SK-N-SH (cell line): ENCODE data around the gene NECTIN1. TPM values are rescaled to one million over a fixed set of nuclear protein-coding genes. Genes with fewer than 3 reads are reported as not detected.

Experiments used
- CTCF ChIA-PET: fragments of 300-600, 350-600 bp; formaldehyde crosslinking; extraction: SDS; loops from one replicate; lab custom pipeline; 2021; lab: Yijun Ruan, JAX
- POLR2A ChIA-PET: fragments of 350-600 bp; sonication (Branson Sonifier 250); formaldehyde crosslinking; extraction: SDS; loops from one replicate; lab custom pipeline; 2020; ENCODE audit warnings: antibody characterized with exemption, inconsistent platforms; lab: Yijun Ruan, JAX
- DNase-seq: peaks from one replicate; pipeline ENCODE4 v3.0.0; 2012
- H2AFZ ChIP-seq: fragments of 200-600 bp; sonication (generic); 2 replicates; pipeline ENCODE4 v1.8.1; 2016; ENCODE audit warnings: antibody characterized with exemption, mild to moderate bottlenecking, low read depth
- H3F3A ChIP-seq: fragments of 200-600 bp; sonication (generic); replicated peaks from 2 replicates; pipeline ENCODE3; 2016; ENCODE audit warnings: antibody characterized with exemption, mild to moderate bottlenecking; ENCODE audit not compliant: insufficient read depth
- H3K27ac ChIP-seq, 2 experiments: fragments of 200-500 bp in 1 of 2; fragments of 200-600 bp in 1 of 2; sonication (Bioruptor generic) in 1 of 2; sonication (generic), shearing (Covaris generic) in 1 of 2; 2 replicates each; pipeline versions ENCODE4 v1.5.1 to v1.6.1; 2014 to 2016; ENCODE audit warnings: low read depth in 2 of 2, inconsistent platforms in 1 of 2, low read length in 1 of 2, mild to moderate bottlenecking in 1 of 2, mixed read lengths in 1 of 2
- H3K27me3 ChIP-seq: fragments of 200-600 bp; sonication (generic), shearing (Covaris generic); 2 replicates; pipeline ENCODE4 v1.6.1; 2016; ENCODE audit warnings: mixed run types; ENCODE audit not compliant: insufficient read depth
- H3K36me3 ChIP-seq, 2 experiments: fragments of 200-500 bp in 1 of 2; fragments of 200-600 bp in 1 of 2; sonication (Bioruptor generic) in 1 of 2; sonication (generic) in 1 of 2; replicated peaks in 1 of 2; 2 replicates each; pipeline versions ENCODE3 to v1.5.1; 2014 to 2016; ENCODE audit warnings: low read length in 1 of 2, mild to moderate bottlenecking in 1 of 2; ENCODE audit not compliant: insufficient read depth in 2 of 2, control insufficient read depth in 1 of 2
- H3K4me1 ChIP-seq, 2 experiments: fragments of 200-500 bp in 1 of 2; fragments of 200-600 bp in 1 of 2; sonication (Bioruptor generic) in 1 of 2; sonication (generic), shearing (Covaris generic) in 1 of 2; 2 replicates each; pipeline versions ENCODE4 v1.5.1 to v1.6.1; 2014 to 2016; ENCODE audit warnings: low read depth in 1 of 2, low read length in 1 of 2, mixed run types in 1 of 2; ENCODE audit not compliant: insufficient read depth in 2 of 2, control insufficient read depth in 1 of 2
- H3K4me2 ChIP-seq: fragments of 200-600 bp; sonication (generic), shearing (Covaris generic); 2 replicates; pipeline ENCODE4 v1.6.1; 2017; ENCODE audit warnings: mixed run types
- H3K4me3 ChIP-seq, 2 experiments: fragments of 200-500 bp in 1 of 2; fragments of 200-600 bp in 1 of 2; sonication (Bioruptor generic) in 1 of 2; sonication (generic), shearing (Covaris generic) in 1 of 2; 2 replicates each; pipeline versions ENCODE4 v1.5.1 to v1.8.1; 2014 to 2016; ENCODE audit warnings: low read depth in 2 of 2, inconsistent platforms in 1 of 2, low read length in 1 of 2, mild to moderate bottlenecking in 1 of 2, mixed read lengths in 1 of 2, moderate library complexity in 1 of 2
- H3K79me2 ChIP-seq: fragments of 200-600 bp; sonication (generic); 2 replicates; pipeline ENCODE4 v1.8.1; 2017; ENCODE audit warnings: mild to moderate bottlenecking; ENCODE audit not compliant: insufficient read depth
- H3K9ac ChIP-seq: fragments of 200-600 bp; sonication (generic); 2 replicates; pipeline ENCODE4 v1.6.1; 2017; ENCODE audit warnings: mixed run types
- H3K9me2 ChIP-seq: fragments of 200-600 bp; sonication (generic); 2 replicates; pipeline ENCODE4 v1.6.1; 2017; ENCODE audit warnings: mixed run types
- H3K9me3 ChIP-seq: fragments of 200-600 bp; sonication (generic); 2 replicates; pipeline ENCODE4 v1.6.1; 2017; ENCODE audit warnings: mixed run types, mild to moderate bottlenecking, moderate library complexity
- H4K20me1 ChIP-seq: fragments of 200-600 bp; sonication (generic); 2 replicates; pipeline ENCODE4 v1.6.1; 2017; ENCODE audit warnings: mild to moderate bottlenecking, mixed run types; ENCODE audit not compliant: insufficient read depth
- FOSL2 ChIP-seq: IDR thresholded peaks from 2 replicates; pipeline ENCODE4 v1.4.0; 2012; ENCODE audit warnings: low read depth, mild to moderate bottlenecking, moderate library complexity, borderline replicate concordance
- FOXM1 ChIP-seq: IDR thresholded peaks from 2 replicates; pipeline ENCODE4 v1.4.0; 2012; ENCODE audit warnings: low read depth, mild to moderate bottlenecking
- JUND ChIP-seq: IDR thresholded peaks from 2 replicates; pipeline ENCODE4 v1.4.0; 2012
- NRF1 ChIP-seq: IDR thresholded peaks from 2 replicates; pipeline ENCODE4 v1.6.1; 2012; ENCODE audit warnings: low read depth, mild to moderate bottlenecking, low read length
- RAD21 ChIP-seq: IDR thresholded peaks from 2 replicates; pipeline ENCODE4 v1.6.1; 2012; ENCODE audit warnings: mild to moderate bottlenecking, low read length
- RCOR1 ChIP-seq: fragments of 150-350 bp; IDR thresholded peaks from 2 replicates; pipeline ENCODE4 v1.6.1; 2017; ENCODE audit warnings: antibody characterized with exemption, low read length
- SIN3A ChIP-seq: IDR thresholded peaks from 2 replicates; pipeline ENCODE4 v1.6.1; 2012; ENCODE audit warnings: low read depth, mild to moderate bottlenecking, low read length, moderate library complexity, borderline replicate concordance
- SMC3 ChIP-seq: IDR thresholded peaks from 2 replicates; pipeline ENCODE4 v1.6.1; 2012; ENCODE audit warnings: low read depth, low read length, improper control_type of control experiment
- TCF12 ChIP-seq: IDR thresholded peaks from 2 replicates; pipeline ENCODE4 v1.4.0; 2012
- TEAD4 ChIP-seq: IDR thresholded peaks from 2 replicates; pipeline ENCODE4 v1.4.0; 2012; ENCODE audit warnings: mild to moderate bottlenecking, borderline replicate concordance; ENCODE audit not compliant: insufficient read depth
- WGBS: methylation state at CpG from one replicate; pipeline ENCODE4 v1.1.6; 2017; ENCODE audit warnings: low lambda C conversion rate; 5-methylcytosine and 5-hydroxymethylcytosine counted together
- polyA plus RNA-seq, 3 experiments: library from polyadenylated mRNA; depleted of rRNA; stranded (reverse); fragments of >200 nt; gene quantifications; 2 replicates each; pipeline ENCODE4 v1.2.3, GENCODE V29; 2012
- TF ChIP-seq, protein P1 (sequence below): fragments of 200-600 bp; sonication (generic); IDR thresholded peaks from 2 replicates; pipeline ENCODE4 v1.6.1; 2017; ENCODE audit warnings: antibody characterized with exemption, mild to moderate bottlenecking, moderate library complexity
- TF ChIP-seq, protein P2 (sequence below): IDR thresholded peaks from 2 replicates; pipeline ENCODE4 v1.6.1; 2012; ENCODE audit warnings: mild to moderate bottlenecking, low read depth, low read length, moderate library complexity
- TF ChIP-seq, protein P3 (sequence below): fragments of 150-350 bp; IDR thresholded peaks from 2 replicates; pipeline ENCODE4 v1.6.1; 2017; ENCODE audit warnings: antibody characterized with exemption, low read length, low read depth, borderline replicate concordance
- TF ChIP-seq, protein P4 (sequence below): IDR thresholded peaks from 2 replicates; pipeline ENCODE4 v1.4.0; 2012; ENCODE audit warnings: low read depth, borderline replicate concordance
- TF ChIP-seq, protein P5 (sequence below): IDR thresholded peaks from 2 replicates; pipeline ENCODE4; 2012

NECTIN1 gene
- polyA plus RNA-seq, 1 of the 3 experiments (the other 2 are of a cell fraction), result 9.1 TPM

DNA sequence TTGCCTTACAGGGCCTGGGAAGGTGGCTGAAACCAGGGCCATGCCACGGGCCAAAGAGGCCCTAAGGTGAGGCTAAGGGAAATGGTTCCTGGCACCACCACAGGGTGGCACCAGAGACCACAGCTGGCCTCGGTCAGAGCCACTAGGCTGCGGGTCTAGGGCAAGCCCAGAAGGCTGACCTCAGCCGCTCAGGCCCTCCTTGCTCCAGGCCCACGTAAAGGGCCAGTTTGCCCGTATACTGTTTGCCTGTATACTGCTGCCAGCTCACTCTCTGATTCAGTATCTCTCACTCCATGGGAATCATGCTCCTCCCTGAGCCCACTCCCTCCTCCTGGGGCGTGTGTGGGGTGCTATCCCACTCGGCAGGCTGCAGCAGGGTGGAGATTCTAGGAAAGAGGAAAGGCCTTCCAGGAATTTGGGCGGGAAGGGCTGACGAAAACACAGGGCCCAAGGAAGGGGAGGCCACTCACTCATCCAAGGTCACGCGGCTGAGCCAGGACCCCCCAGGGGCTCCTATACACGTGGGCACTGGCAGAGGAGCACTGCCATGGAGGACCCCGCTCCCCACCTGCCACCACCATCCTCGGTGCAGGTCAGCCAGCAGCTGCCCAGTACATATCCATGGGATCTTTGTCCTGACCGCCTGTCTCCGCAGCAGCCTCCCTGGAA is 62.4 kb downstream of the NECTIN1 start:
- H3K4me2 ChIP-seq, result no peak overlapping the region
- H3F3A ChIP-seq, result no peaks in the 10 kb centered on the region
- TF ChIP-seq SMC3 (peak; percentile 99), NRF1 (0 out of 2 replicates have a peak, but pooled peaks have one; percentile 16), RAD21 (peak; percentile 98), FOXM1 (no peak)
- TF ChIP-seq, protein P1, sequence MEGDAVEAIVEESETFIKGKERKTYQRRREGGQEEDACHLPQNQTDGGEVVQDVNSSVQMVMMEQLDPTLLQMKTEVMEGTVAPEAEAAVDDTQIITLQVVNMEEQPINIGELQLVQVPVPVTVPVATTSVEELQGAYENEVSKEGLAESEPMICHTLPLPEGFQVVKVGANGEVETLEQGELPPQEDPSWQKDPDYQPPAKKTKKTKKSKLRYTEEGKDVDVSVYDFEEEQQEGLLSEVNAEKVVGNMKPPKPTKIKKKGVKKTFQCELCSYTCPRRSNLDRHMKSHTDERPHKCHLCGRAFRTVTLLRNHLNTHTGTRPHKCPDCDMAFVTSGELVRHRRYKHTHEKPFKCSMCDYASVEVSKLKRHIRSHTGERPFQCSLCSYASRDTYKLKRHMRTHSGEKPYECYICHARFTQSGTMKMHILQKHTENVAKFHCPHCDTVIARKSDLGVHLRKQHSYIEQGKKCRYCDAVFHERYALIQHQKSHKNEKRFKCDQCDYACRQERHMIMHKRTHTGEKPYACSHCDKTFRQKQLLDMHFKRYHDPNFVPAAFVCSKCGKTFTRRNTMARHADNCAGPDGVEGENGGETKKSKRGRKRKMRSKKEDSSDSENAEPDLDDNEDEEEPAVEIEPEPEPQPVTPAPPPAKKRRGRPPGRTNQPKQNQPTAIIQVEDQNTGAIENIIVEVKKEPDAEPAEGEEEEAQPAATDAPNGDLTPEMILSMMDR, result peak; percentile 88
- H3K27me3 ChIP-seq, result no peaks in the 10 kb centered on the region
- H3K9me3 ChIP-seq, result no peaks in the 10 kb centered on the region
- H3K36me3 ChIP-seq, result no peaks in the 10 kb centered on the region
- H3K4me1 ChIP-seq, result peaks cover 0 to 15% of the 10 kb centered on the region in 2 experiments; a peak in 1 of 4 replicates
- H2AFZ ChIP-seq, result no peak overlapping the region
- H3K79me2 ChIP-seq, result no peaks in the 10 kb centered on the region
- H3K27ac ChIP-seq, result peak overlapping the region in 1 of 2 experiments; percentile 25; a peak in 1 of 4 replicates
- WGBS, result 100% methylated on average over 2 of the region's 17 CpGs
- DNase-seq, result peak; percentile 92
- H4K20me1 ChIP-seq, result no peaks in the 10 kb centered on the region
- H3K4me3 ChIP-seq, result no peak overlapping the region; a peak in 1 of 4 replicates
- ChIA-PET POLR2A (no interaction called here), CTCF (interaction anchor here (0.5 to 7.9 kb wide), 19 partner anchors 8 to 634 kb away, joined by 3 to 76 read pairs (median 4); partner anchors contain the start of gene NECTIN1)
- no peaks in the 10 kb centered on the region for H3K9me2 ChIP-seq
- H3K9ac ChIP-seq, result no peak overlapping the region

DNA sequence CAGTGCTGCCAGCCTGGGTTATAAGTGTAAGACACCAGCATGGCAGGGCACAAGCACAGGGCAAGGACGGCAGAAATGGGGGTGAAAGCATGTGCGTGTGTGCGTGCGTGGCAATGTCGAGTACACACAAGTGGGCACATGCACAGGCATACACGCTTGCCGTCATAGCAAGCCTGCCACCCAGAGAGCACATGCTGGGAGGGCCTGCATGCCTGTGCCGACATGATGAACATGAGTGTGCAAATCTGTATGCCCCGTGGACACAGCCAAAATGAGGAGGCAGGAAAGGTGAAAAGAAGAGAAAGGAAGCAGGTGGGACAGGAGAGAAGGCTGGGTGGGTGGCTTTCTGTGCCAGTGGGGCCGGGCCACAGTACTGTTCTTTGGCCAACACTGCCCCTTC is 62.9 kb downstream of the NECTIN1 start:
- DNase-seq, result no peak
- 85% methylated on average over 9 of the region's 10 CpGs for WGBS
- Histone ChIP-seq H3K4me2 (no peak overlapping the region), H3K36me3 (no peaks in the 10 kb centered on the region), H3K4me3 (no peak overlapping the region; a peak in 1 of 4 replicates), H3K9me2 (no peaks in the 10 kb centered on the region), H3K9ac (no peak overlapping the region), H3K9me3 (no peaks in the 10 kb centered on the region), H3F3A (no peaks in the 10 kb centered on the region), H4K20me1 (no peaks in the 10 kb centered on the region), H3K79me2 (no peaks in the 10 kb centered on the region), H3K27ac (no peak overlapping the region; a peak in 1 of 4 replicates), H3K27me3 (no peaks in the 10 kb centered on the region), H2AFZ (no peak overlapping the region), H3K4me1 (peaks cover 0 to 10% of the 10 kb centered on the region in 2 experiments; a peak in 1 of 4 replicates)
- ChIA-PET POLR2A (no interaction called here), CTCF (interaction anchor here (1.0 to 7.9 kb wide), 12 partner anchors 9 to 445 kb away, joined by 3 to 76 read pairs (median 5); partner anchors contain the start of gene NECTIN1)
- no peak for TF ChIP-seq SIN3A
- TF ChIP-seq, protein P2, sequence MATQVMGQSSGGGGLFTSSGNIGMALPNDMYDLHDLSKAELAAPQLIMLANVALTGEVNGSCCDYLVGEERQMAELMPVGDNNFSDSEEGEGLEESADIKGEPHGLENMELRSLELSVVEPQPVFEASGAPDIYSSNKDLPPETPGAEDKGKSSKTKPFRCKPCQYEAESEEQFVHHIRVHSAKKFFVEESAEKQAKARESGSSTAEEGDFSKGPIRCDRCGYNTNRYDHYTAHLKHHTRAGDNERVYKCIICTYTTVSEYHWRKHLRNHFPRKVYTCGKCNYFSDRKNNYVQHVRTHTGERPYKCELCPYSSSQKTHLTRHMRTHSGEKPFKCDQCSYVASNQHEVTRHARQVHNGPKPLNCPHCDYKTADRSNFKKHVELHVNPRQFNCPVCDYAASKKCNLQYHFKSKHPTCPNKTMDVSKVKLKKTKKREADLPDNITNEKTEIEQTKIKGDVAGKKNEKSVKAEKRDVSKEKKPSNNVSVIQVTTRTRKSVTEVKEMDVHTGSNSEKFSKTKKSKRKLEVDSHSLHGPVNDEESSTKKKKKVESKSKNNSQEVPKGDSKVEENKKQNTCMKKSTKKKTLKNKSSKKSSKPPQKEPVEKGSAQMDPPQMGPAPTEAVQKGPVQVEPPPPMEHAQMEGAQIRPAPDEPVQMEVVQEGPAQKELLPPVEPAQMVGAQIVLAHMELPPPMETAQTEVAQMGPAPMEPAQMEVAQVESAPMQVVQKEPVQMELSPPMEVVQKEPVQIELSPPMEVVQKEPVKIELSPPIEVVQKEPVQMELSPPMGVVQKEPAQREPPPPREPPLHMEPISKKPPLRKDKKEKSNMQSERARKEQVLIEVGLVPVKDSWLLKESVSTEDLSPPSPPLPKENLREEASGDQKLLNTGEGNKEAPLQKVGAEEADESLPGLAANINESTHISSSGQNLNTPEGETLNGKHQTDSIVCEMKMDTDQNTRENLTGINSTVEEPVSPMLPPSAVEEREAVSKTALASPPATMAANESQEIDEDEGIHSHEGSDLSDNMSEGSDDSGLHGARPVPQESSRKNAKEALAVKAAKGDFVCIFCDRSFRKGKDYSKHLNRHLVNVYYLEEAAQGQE, result no peak
- TF ChIP-seq, protein P1, result no peak
- TF ChIP-seq TCF12, result no peak
- no peak for TF ChIP-seq JUND
- TF ChIP-seq, protein P3, sequence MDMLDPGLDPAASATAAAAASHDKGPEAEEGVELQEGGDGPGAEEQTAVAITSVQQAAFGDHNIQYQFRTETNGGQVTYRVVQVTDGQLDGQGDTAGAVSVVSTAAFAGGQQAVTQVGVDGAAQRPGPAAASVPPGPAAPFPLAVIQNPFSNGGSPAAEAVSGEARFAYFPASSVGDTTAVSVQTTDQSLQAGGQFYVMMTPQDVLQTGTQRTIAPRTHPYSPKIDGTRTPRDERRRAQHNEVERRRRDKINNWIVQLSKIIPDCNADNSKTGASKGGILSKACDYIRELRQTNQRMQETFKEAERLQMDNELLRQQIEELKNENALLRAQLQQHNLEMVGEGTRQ, result no peak
- TF ChIP-seq, protein P4, sequence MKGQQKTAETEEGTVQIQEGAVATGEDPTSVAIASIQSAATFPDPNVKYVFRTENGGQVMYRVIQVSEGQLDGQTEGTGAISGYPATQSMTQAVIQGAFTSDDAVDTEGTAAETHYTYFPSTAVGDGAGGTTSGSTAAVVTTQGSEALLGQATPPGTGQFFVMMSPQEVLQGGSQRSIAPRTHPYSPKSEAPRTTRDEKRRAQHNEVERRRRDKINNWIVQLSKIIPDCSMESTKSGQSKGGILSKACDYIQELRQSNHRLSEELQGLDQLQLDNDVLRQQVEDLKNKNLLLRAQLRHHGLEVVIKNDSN, result no peak
- TF ChIP-seq RCOR1, result no peak
- no peak for TF ChIP-seq TEAD4
- TF ChIP-seq RAD21, result no peak
- TF ChIP-seq FOSL2, result no peak
- TF ChIP-seq, protein P5, sequence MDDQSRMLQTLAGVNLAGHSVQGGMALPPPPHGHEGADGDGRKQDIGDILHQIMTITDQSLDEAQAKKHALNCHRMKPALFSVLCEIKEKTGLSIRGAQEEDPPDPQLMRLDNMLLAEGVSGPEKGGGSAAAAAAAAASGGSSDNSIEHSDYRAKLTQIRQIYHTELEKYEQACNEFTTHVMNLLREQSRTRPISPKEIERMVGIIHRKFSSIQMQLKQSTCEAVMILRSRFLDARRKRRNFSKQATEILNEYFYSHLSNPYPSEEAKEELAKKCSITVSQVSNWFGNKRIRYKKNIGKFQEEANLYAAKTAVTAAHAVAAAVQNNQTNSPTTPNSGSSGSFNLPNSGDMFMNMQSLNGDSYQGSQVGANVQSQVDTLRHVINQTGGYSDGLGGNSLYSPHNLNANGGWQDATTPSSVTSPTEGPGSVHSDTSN, result no peak
